Measurements from ENCODE around the gene CDK2.

- TF ChIP-seq CREB1 (IDR thresholded peaks at IDR 0.05; ENCODE audit: low read depth) (no peak), CEBPB (IDR thresholded peaks at IDR 0.05) (no peak), FOXM1 (IDR thresholded peaks at IDR 0.05; ENCODE audit: borderline replicate concordance, low read depth) (no peak)
Measured at GRCh38 chr12:55984861-55985260, 18.2 kb downstream of the CDK2 start.
